GM23248 (cell line): ENCODE measurements around the gene FARP1.

Experiments
- EZH2 ChIP-seq: fragments of 200-600 bp; sonication (generic); IDR thresholded peaks from 2 replicates; pipeline ENCODE4 v1.6.1; 2018; ENCODE audit warnings: antibody characterized with exemption, mild to moderate bottlenecking; ENCODE audit not compliant: insufficient read depth, poor library complexity, severe bottlenecking
- EZH2phosphoT487 ChIP-seq: fragments of 200-600 bp; sonication (generic); IDR thresholded peaks from 2 replicates; pipeline ENCODE4 v1.6.1; 2018; ENCODE audit warnings: antibody characterized with exemption, moderate library complexity, mild to moderate bottlenecking, low read depth; ENCODE audit not compliant: insufficient read depth

GRCh38 chr13:98322091-98322718 is 179.3 kb downstream of the FARP1 start:
- TF ChIP-seq EZH2 = no peak
- no peak for TF ChIP-seq EZH2phosphoT487
